KMS-11 (cell line): ENCODE measurements around the gene VCAN.

Source experiments
- H2AFZ ChIP-seq: fragments of 200-600 bp; sonication (generic); 2 replicates; pipeline ENCODE4 v1.6.1; 2016; ENCODE audit warnings: antibody characterized with exemption, mixed run types, low read depth
- H3K27ac ChIP-seq: fragments of 200-600 bp; sonication (generic); 2 replicates; pipeline ENCODE4 v1.6.1; 2016; ENCODE audit warnings: mild to moderate bottlenecking, mixed run types
- H3K27me3 ChIP-seq: fragments of 200-600 bp; sonication (generic); 2 replicates; pipeline ENCODE4 v1.6.1; 2017; ENCODE audit warnings: mild to moderate bottlenecking, low read depth, mixed run types, moderate library complexity; ENCODE audit not compliant: insufficient read depth
- H3K36me3 ChIP-seq: fragments of 200-600 bp; sonication (generic); 2 replicates; pipeline ENCODE4 v1.6.1; 2017; ENCODE audit warnings: mild to moderate bottlenecking, mixed run types; ENCODE audit not compliant: insufficient read depth
- H3K4me1 ChIP-seq: fragments of 200-600 bp; sonication (generic); 2 replicates; pipeline ENCODE4 v1.6.1; 2016; ENCODE audit warnings: mild to moderate bottlenecking, low read depth, mixed run types; ENCODE audit not compliant: poor library complexity, severe bottlenecking
- H3K4me2 ChIP-seq: fragments of 200-600 bp; sonication (generic); 2 replicates; pipeline ENCODE4 v1.7.0; 2016; ENCODE audit warnings: mild to moderate bottlenecking, mixed run types
- H3K4me3 ChIP-seq: fragments of 200-600 bp; sonication (generic); IDR thresholded peaks from 2 replicates; pipeline ENCODE4 v1.6.1; 2017; ENCODE audit warnings: low read depth, low read length, mixed read lengths; ENCODE audit not compliant: insufficient read depth
- H3K79me2 ChIP-seq: fragments of 200-600 bp; sonication (generic); 2 replicates; pipeline ENCODE4 v1.6.1; 2016; ENCODE audit warnings: low read depth, mixed run types; ENCODE audit not compliant: insufficient read depth
- H3K9ac ChIP-seq: fragments of 200-600 bp; sonication (generic); 2 replicates; pipeline ENCODE4 v1.6.1; 2016; ENCODE audit warnings: mild to moderate bottlenecking, mixed run types
- H4K20me1 ChIP-seq: fragments of 200-600 bp; sonication (generic); 2 replicates; pipeline ENCODE4 v1.6.1; 2016; ENCODE audit warnings: mild to moderate bottlenecking, mixed run types; ENCODE audit not compliant: insufficient read depth
- CTCF ChIP-seq: fragments of 200-600 bp; sonication (generic); conservative IDR thresholded peaks from 2 replicates; pipeline ENCODE4 v1.6.1; 2017; ENCODE audit warnings: low read depth, mild to moderate bottlenecking, antibody characterized with exemption, low read length, moderate library complexity, mixed read lengths

Gene VCAN

GRCh38 chr5:83522446-83522845, 50.9 kb downstream of the VCAN start:
- H3K4me1 ChIP-seq: no peaks in the 10 kb centered on the region
- no peak for TF ChIP-seq CTCF
- no peak overlapping the region for H3K9ac ChIP-seq
- H3K4me3 ChIP-seq: no peak overlapping the region
- H3K27ac ChIP-seq: no peak overlapping the region
- H4K20me1 ChIP-seq: no peaks in the 10 kb centered on the region
- no peak overlapping the region for H2AFZ ChIP-seq
- no peak overlapping the region for H3K4me2 ChIP-seq
- no peaks in the 10 kb centered on the region for H3K27me3 ChIP-seq
- H3K79me2 ChIP-seq: no peaks in the 10 kb centered on the region
- H3K36me3 ChIP-seq: no peaks in the 10 kb centered on the region

- Histone ChIP-seq H3K27ac (no peak overlapping the region), H3K4me1 (no peaks in the 10 kb centered on the region), H3K27me3 (no peaks in the 10 kb centered on the region), H3K36me3 (no peaks in the 10 kb centered on the region), H3K4me3 (no peak overlapping the region), H3K79me2 (no peaks in the 10 kb centered on the region), H4K20me1 (no peaks in the 10 kb centered on the region), H3K4me2 (no peak overlapping the region), H2AFZ (no peak overlapping the region), H3K9ac (no peak overlapping the region)
- TF ChIP-seq CTCF: no peak
Observed at GRCh38 chr5:83523929-83524328, 52.4 kb downstream of the VCAN start.

GRCh38 chr5:83524345-83524744, 52.8 kb downstream of the VCAN start:
- Histone ChIP-seq H3K79me2 (no peaks in the 10 kb centered on the region), H3K27me3 (no peaks in the 10 kb centered on the region), H2AFZ (no peak overlapping the region), H4K20me1 (no peaks in the 10 kb centered on the region), H3K36me3 (no peaks in the 10 kb centered on the region), H3K9ac (no peak overlapping the region), H3K27ac (no peak overlapping the region), H3K4me2 (no peak overlapping the region), H3K4me1 (no peaks in the 10 kb centered on the region), H3K4me3 (no peak overlapping the region)
- TF ChIP-seq CTCF: no peak

- no peaks in the 10 kb centered on the region for H3K27me3 ChIP-seq
- no peaks in the 10 kb centered on the region for H4K20me1 ChIP-seq
- no peak overlapping the region for H2AFZ ChIP-seq
- TF ChIP-seq CTCF: no peak
- no peaks in the 10 kb centered on the region for H3K79me2 ChIP-seq
- no peaks in the 10 kb centered on the region for H3K36me3 ChIP-seq
- no peaks in the 10 kb centered on the region for H3K4me1 ChIP-seq
- H3K27ac ChIP-seq: no peak overlapping the region
- no peak overlapping the region for H3K9ac ChIP-seq
- H3K4me2 ChIP-seq: no peak overlapping the region
- no peak overlapping the region for H3K4me3 ChIP-seq
Observed at GRCh38 chr5:83524991-83525390, 53.4 kb downstream of the VCAN start.

GRCh38 chr5:83526289-83526688, 54.7 kb downstream of the VCAN start:
- H4K20me1 ChIP-seq: no peaks in the 10 kb centered on the region
- no peak overlapping the region for H3K4me2 ChIP-seq
- no peaks in the 10 kb centered on the region for H3K79me2 ChIP-seq
- no peak overlapping the region for H3K27ac ChIP-seq
- H3K36me3 ChIP-seq: no peaks in the 10 kb centered on the region
- no peak overlapping the region for H2AFZ ChIP-seq
- no peak for TF ChIP-seq CTCF
- no peaks in the 10 kb centered on the region for H3K4me1 ChIP-seq
- H3K9ac ChIP-seq: no peak overlapping the region
- H3K27me3 ChIP-seq: no peaks in the 10 kb centered on the region
- H3K4me3 ChIP-seq: no peak overlapping the region
